GM12864 (cell line): ENCODE results near the gene HNRNPF.

Experiments
- DNase-seq: peaks from one replicate; pipeline ENCODE4 v3.0.0-alpha.2; 2011; ENCODE audit warnings: low read depth
- H3K4me3 ChIP-seq: 2 replicates; pipeline ENCODE4 v1.5.1; 2011; ENCODE audit warnings: mild to moderate bottlenecking, low read depth, low read length, control low read depth
- TF ChIP-seq, protein P1 (sequence below): IDR thresholded peaks from 2 replicates; pipeline ENCODE4 v1.5.1; 2011; ENCODE audit warnings: low read depth, mild to moderate bottlenecking, moderate library complexity, low read length, control low read depth, inconsistent platforms; ENCODE audit errors: missing control alignments

HNRNPF gene

GRCh38 chr10:43444897-43445466 lies 36.0 kb upstream of the HNRNPF start:
- DNase-seq: no peak
- H3K4me3 ChIP-seq: no peak overlapping the region

DNA sequence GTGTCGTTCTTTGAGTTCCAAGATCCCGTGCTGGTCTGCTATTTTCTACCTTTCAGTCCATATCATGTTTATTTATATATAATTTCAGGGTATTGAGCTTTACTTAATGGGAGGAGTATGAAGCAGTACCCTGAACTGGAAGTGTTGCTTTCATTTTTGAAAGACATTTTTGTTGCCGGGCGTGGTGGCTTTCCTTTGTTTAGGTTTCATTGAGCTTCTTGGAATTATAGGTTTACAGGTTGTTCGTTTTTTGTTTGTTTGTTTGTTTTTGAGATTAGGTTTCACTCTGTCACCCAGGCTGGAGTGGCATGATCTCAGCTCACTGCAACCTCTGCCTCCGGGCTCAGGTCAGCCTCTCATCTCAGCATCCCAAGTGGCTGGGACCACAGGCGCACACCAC lies 35.3 kb upstream of the HNRNPF start:
- no peak for DNase-seq
- TF ChIP-seq, protein P1, sequence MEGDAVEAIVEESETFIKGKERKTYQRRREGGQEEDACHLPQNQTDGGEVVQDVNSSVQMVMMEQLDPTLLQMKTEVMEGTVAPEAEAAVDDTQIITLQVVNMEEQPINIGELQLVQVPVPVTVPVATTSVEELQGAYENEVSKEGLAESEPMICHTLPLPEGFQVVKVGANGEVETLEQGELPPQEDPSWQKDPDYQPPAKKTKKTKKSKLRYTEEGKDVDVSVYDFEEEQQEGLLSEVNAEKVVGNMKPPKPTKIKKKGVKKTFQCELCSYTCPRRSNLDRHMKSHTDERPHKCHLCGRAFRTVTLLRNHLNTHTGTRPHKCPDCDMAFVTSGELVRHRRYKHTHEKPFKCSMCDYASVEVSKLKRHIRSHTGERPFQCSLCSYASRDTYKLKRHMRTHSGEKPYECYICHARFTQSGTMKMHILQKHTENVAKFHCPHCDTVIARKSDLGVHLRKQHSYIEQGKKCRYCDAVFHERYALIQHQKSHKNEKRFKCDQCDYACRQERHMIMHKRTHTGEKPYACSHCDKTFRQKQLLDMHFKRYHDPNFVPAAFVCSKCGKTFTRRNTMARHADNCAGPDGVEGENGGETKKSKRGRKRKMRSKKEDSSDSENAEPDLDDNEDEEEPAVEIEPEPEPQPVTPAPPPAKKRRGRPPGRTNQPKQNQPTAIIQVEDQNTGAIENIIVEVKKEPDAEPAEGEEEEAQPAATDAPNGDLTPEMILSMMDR: no peak
- H3K4me3 ChIP-seq: no peak overlapping the region

More at GRCh38 chr10:43444897-43445466, 36.0 kb upstream of the HNRNPF start:
- TF ChIP-seq, protein P1: no peak

- no peak overlapping the region for H3K4me3 ChIP-seq
- no peak for DNase-seq
- TF ChIP-seq, protein P1: no peak
Observed at GRCh38 chr10:43440463-43441134, 31.6 kb upstream of the HNRNPF start.

- no peak for DNase-seq
Observed at GRCh38 chr10:43437141-43437870, 28.3 kb upstream of the HNRNPF start.

DNA sequence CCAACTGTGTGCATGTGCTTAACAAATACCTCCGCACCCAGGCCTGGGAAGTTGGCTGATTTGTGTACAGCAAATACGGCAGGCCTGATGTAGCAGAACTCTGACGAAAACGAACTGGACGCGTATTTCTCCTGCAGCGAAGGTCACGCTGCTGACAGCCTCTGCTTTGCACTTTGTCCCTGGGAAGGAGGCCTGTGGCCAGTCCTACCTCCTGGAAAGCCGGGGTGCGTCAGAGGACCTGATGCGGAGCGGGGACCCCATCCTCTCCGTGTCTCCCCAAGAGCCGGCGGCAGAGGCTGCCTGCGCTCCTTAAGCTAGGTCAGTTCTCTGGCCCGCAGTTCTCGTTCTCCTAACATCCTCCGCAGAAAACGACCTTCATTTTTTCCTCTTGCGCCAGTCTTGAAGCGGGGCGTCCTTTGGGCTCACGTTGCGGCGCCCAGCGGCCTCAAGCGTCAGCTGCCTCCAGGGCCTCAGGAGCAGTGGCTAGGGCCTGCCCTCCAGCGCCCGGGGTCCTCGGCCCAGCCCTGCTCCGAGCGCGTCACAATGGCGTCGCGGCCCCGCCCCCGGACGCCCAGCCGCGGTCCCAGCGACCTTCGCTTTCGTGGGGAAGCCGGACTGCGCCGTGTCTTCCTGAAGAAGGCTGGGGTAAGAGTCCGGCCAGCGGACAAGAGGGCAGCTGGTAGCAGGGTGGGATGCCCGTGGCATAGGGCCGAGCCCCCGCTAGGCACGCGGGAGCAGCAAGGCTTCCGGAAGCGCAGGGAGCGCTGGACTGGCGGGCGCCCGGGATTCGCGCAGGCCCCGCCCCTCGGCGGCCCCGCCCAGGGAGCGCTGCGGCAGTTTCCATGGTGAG lies 27.5 kb upstream of the HNRNPF start, which contains the start of gene ZNF487:
TSS of gene ZNF487 (plus strand) at position 821 of the 850 bp plus-strand sequence. CDS start 38,703 bp downstream, outside the sequence.
- DNase-seq: no peak
- H3K4me3 ChIP-seq: peak within 1 kb of the TSS; percentile 72
- TF ChIP-seq, protein P1: peak; percentile 12

More at GRCh38 chr10:43437141-43437870, 28.3 kb upstream of the HNRNPF start:
- TF ChIP-seq, protein P1: no peak
- H3K4me3 ChIP-seq: peak overlapping the region; percentile 72

DNA sequence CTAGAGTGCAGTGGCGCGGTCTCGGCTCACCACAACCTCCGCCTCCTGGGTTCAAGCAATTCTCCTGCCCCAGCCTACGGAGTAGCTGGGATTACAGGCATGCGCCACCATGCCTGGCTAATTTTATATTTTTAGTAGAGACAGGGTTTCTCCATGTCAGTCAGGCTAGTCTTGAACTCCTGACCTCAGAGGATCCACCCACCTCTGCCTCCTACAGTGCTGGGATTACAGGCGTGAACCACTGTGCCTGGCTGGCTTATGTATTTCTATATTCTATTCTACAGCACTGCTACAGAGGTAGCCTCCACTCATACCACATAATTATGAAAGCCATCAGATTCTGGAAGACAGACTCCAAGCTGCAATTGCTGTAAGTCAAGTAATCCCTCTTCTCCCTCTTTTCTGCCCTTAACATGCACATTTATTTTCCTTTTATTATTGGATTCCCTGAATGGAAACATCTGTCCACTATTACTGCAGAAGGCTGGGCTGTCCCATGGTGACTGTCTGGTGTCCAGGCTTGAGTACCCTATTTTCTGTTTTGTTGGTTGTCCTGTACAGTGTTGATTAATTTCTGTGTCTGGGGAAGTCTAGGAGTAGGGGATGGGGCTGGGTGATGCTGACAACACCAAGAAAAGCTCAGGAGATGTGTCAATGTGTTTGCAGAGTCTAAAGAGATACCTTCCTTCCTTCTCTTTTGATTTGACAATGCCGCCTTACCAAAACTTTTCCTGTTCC lies 22.1 kb upstream of the HNRNPF start:
- TF ChIP-seq, protein P1: no peak
- DNase-seq: no peak
- no peak overlapping the region for H3K4me3 ChIP-seq
